Measurements from ENCODE around the gene CELSR2. TPM values are rescaled to one million over a fixed set of nuclear protein-coding genes. Genes with fewer than 3 reads are reported as not detected.
A peak's percentile ranks its signal among the peaks of the same experiment; 100 is the strongest.

CELSR2 gene
- polyA plus RNA-seq, 3 donors = 0.03 to 0.97 (median 0.04) TPM

DNA sequence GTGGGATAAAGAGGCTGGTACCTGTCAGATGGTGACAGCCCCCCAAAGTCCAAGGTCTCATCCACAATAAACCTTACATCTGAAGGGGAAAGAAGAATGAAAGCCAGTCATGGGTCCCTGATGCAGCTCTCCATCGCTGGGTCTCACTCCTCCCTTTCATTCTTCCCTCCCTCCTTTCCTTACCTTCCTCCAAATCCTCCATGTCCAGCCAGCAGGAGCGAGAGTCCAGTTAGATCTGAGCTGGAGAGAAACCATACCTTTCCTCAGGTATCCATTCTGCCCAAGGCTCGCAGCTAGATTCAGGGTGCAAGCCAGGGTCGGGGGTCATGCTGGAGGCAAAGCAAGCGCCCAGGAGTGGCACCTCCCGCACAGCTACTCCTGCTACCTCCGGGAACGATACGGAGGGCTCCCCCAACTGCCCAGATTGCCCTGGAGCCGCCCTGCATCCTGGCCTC is 33.2 kb downstream of the CELSR2 start:
- H3K27me3 Mint-ChIP-seq (ENCODE audit: low read depth in 3 of 3) = no peaks in the 10 kb centered on the region

GRCh38 chr1:109282952-109283747 is 33.8 kb downstream of the CELSR2 start, which contains the start of gene PSRC1:
Gene PSRC1 (minus strand): TSS chr1:109283145.
- Histone ChIP-seq H3K36me3 (replicated peaks in 1 of 2; ENCODE audit: control insufficient read depth in 1 of 2, insufficient read depth in 2 of 2, low read length in 2 of 2) (peaks cover 7 to 22% of the 10 kb centered on the region in 2 donors), H3K4me1 (ENCODE audit: control insufficient read depth in 1 of 2, insufficient read depth in 2 of 2, low read length in 2 of 2) (peaks cover 39 to 42% of the 10 kb centered on the region in 2 donors), H3K4me3 (replicated peaks in 1 of 3; ENCODE audit: low read depth in 2 of 3, low read length in 3 of 3) (peak within 1 kb of the TSS; percentile 61 to 87 (median 77)), H3K27me3 (ENCODE audit: control insufficient read depth in 2 of 2, insufficient read depth in 2 of 2, low read length in 2 of 2) (no peaks in the 10 kb centered on the region), H4K20me1 (ENCODE audit: insufficient read depth, low read length) (no peaks in the 10 kb centered on the region), H3K4me2 (replicated peaks; ENCODE audit: extremely low read depth, low read length, poor library complexity, severe bottlenecking) (peak within 1 kb of the TSS; percentile 81), H3K79me2 (ENCODE audit: insufficient read depth, low read length) (peaks cover 31% of the 10 kb centered on the region), H3K27ac (ENCODE audit: low read depth in 1 of 2, low read length in 2 of 2) (peak within 1 kb of the TSS; percentile 82 to 85), H3K9me3 (replicated peaks in 1 of 2; ENCODE audit: control insufficient read depth in 1 of 2, insufficient read depth in 1 of 2, low read length in 2 of 2) (no peaks in the 10 kb centered on the region), H3K9ac (ENCODE audit: insufficient read depth, low read length, poor library complexity, severe bottlenecking) (peak within 1 kb of the TSS; percentile 59), H2AFZ (ENCODE audit: insufficient read depth, low read depth, low read length, poor library complexity, severe bottlenecking) (peak within 1 kb of the TSS; percentile 94)
- peaks cover 14 to 17% of the 10 kb centered on the region in 2 donors for H3K36me3 Mint-ChIP-seq
- H3K4me1 Mint-ChIP-seq = peaks cover 42% of the 10 kb centered on the region
- intact Hi-C loops (cut with micrococcal nuclease) = loop anchor here in 1 of 2 donors (2.0 kb wide), 1 partner anchor 114 kb away; the partner anchor contains the start of gene SORT1
- WGBS (ENCODE audit: insufficient coverage) = under 1% methylated on average over 48 of the region's 56 CpGs
- TF ChIP-seq, protein P1, sequence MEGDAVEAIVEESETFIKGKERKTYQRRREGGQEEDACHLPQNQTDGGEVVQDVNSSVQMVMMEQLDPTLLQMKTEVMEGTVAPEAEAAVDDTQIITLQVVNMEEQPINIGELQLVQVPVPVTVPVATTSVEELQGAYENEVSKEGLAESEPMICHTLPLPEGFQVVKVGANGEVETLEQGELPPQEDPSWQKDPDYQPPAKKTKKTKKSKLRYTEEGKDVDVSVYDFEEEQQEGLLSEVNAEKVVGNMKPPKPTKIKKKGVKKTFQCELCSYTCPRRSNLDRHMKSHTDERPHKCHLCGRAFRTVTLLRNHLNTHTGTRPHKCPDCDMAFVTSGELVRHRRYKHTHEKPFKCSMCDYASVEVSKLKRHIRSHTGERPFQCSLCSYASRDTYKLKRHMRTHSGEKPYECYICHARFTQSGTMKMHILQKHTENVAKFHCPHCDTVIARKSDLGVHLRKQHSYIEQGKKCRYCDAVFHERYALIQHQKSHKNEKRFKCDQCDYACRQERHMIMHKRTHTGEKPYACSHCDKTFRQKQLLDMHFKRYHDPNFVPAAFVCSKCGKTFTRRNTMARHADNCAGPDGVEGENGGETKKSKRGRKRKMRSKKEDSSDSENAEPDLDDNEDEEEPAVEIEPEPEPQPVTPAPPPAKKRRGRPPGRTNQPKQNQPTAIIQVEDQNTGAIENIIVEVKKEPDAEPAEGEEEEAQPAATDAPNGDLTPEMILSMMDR (IDR thresholded peaks at IDR 0.05) = peak; percentile 71
- no peaks in the 10 kb centered on the region for H3K27me3 Mint-ChIP-seq (ENCODE audit: low read depth in 3 of 3)
- peak within 1 kb of the TSS; percentile 97 to 100 for H3K4me3 Mint-ChIP-seq
- peak within 1 kb of the TSS; percentile 87 to 97 (median 95) for H3K27ac Mint-ChIP-seq
- H3K9me3 Mint-ChIP-seq = peaks cover 0 to 2% (median 0%) of the 10 kb centered on the region in 7 donors
- DNase-seq = peak; percentile 79 to 86 (median 81)

More for the DNA sequence above, 33.2 kb downstream of the CELSR2 start:
- Histone ChIP-seq H3K79me2 (ENCODE audit: insufficient read depth, low read length) (peaks cover 31% of the 10 kb centered on the region), H3K27me3 (ENCODE audit: control insufficient read depth in 2 of 2, insufficient read depth in 2 of 2, low read length in 2 of 2) (no peaks in the 10 kb centered on the region), H3K36me3 (replicated peaks in 1 of 2; ENCODE audit: control insufficient read depth in 1 of 2, insufficient read depth in 2 of 2, low read length in 2 of 2) (peaks cover 7 to 25% of the 10 kb centered on the region in 2 donors), H3K4me1 (ENCODE audit: control insufficient read depth in 1 of 2, insufficient read depth in 2 of 2, low read length in 2 of 2) (peaks cover 40 to 42% of the 10 kb centered on the region in 2 donors), H3K4me3 (replicated peaks in 1 of 3; ENCODE audit: low read depth in 2 of 3, low read length in 3 of 3) (peak overlapping the region; percentile 61 to 87 (median 77)), H4K20me1 (ENCODE audit: insufficient read depth, low read length) (no peaks in the 10 kb centered on the region), H3K4me2 (replicated peaks; ENCODE audit: extremely low read depth, low read length, poor library complexity, severe bottlenecking) (peak overlapping the region; percentile 81), H3K9ac (ENCODE audit: insufficient read depth, low read length, poor library complexity, severe bottlenecking) (peak overlapping the region; percentile 59), H3K9me3 (replicated peaks in 1 of 2; ENCODE audit: control insufficient read depth in 1 of 2, insufficient read depth in 1 of 2, low read length in 2 of 2) (no peaks in the 10 kb centered on the region), H3K27ac (ENCODE audit: low read depth in 1 of 2, low read length in 2 of 2) (peak overlapping the region; percentile 82 to 85), H2AFZ (ENCODE audit: insufficient read depth, low read depth, low read length, poor library complexity, severe bottlenecking) (peak overlapping the region; percentile 94)
- intact Hi-C loops (cut with micrococcal nuclease) = loop anchor here in 1 of 2 donors (2.0 kb wide), 1 partner anchor 114 kb away; the partner anchor contains the start of gene SORT1
- Mint-ChIP-seq H3K9me3 (peaks cover 0 to 2% (median 0%) of the 10 kb centered on the region in 7 donors), H3K27ac (peak overlapping the region; percentile 87 to 97 (median 95)), H3K36me3 (peaks cover 14 to 17% of the 10 kb centered on the region in 2 donors), H3K4me3 (peak overlapping the region; percentile 97 to 100), H3K4me1 (peaks cover 44% of the 10 kb centered on the region)
- 25% methylated on average over 9 of the region's 10 CpGs for WGBS (ENCODE audit: insufficient coverage)
- DNase-seq = no peak
- TF ChIP-seq, protein P1 (IDR thresholded peaks at IDR 0.05) = no peak

Measured in CD14-positive monocyte (primary cell).